ENCODE data around the gene CUTA.

CUTA gene

DNA sequence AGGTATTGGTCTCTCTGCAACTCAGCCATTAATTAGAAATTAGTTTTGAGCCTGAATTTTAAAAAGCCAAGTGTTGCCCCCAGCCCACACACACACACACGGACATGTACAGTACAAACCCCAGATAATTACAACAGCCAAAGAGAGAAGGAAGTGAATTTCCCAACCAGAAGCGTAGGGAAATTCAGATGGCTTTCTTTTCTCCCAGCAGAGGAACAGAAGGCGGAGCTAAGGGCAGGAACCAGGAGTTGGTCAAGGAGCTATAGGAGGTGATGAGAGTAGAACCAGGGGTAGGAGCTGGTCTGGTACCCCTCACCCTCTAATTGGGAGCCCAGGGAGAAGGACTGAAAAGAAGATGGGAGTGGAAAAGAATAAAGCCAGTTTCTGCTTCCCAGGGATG, 32.5 kb upstream of the CUTA start:
- H3K9ac ChIP-seq (ENCODE audit: low read depth, low read length) = no peak overlapping the region

DNA sequence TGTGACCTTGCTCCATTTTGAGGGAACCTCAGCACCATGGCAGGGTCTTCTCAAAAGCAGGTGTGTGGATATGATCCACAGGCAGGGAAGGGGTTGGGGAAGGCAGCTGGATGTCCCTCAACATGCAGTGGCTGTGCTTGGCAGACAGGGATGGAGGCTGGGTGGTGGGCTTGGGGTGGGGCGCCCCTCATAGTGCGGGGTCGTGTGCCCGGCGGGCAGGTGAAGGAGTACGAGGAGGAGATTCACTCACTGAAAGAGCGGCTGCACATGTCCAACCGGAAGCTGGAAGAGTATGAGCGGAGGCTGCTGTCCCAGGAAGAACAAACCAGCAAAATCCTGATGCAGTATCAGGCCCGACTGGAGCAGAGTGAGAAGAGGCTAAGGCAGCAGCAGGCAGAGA, 28.4 kb upstream of the CUTA start:
- no peaks in the 10 kb centered on the region for H3K9me3 ChIP-seq (ENCODE audit: control insufficient read depth, insufficient read depth, low read length)
- no peak overlapping the region for H3K4me3 ChIP-seq (ENCODE audit: low read depth, low read length)
- no peak overlapping the region for H3K9ac ChIP-seq (ENCODE audit: low read depth, low read length)
- no peaks in the 10 kb centered on the region for H3K27me3 ChIP-seq (ENCODE audit: control insufficient read depth, insufficient read depth, low read length)
- no peaks in the 10 kb centered on the region for H3K4me1 ChIP-seq (ENCODE audit: control insufficient read depth, insufficient read depth, low read length)
- peaks cover 83% of the 10 kb centered on the region for H3K36me3 ChIP-seq (ENCODE audit: control insufficient read depth, insufficient read depth, low read length)

More for the DNA sequence above, 32.5 kb upstream of the CUTA start:
- no peak overlapping the region for H3K4me3 ChIP-seq (ENCODE audit: low read depth, low read length)
- H3K27me3 ChIP-seq (ENCODE audit: control insufficient read depth, insufficient read depth, low read length) = no peaks in the 10 kb centered on the region
- peaks cover 2% of the 10 kb centered on the region for H3K4me1 ChIP-seq (ENCODE audit: control insufficient read depth, insufficient read depth, low read length)
- peaks cover 49% of the 10 kb centered on the region for H3K36me3 ChIP-seq (ENCODE audit: control insufficient read depth, insufficient read depth, low read length)
- H3K9me3 ChIP-seq (ENCODE audit: control insufficient read depth, insufficient read depth, low read length) = no peaks in the 10 kb centered on the region

DNA sequence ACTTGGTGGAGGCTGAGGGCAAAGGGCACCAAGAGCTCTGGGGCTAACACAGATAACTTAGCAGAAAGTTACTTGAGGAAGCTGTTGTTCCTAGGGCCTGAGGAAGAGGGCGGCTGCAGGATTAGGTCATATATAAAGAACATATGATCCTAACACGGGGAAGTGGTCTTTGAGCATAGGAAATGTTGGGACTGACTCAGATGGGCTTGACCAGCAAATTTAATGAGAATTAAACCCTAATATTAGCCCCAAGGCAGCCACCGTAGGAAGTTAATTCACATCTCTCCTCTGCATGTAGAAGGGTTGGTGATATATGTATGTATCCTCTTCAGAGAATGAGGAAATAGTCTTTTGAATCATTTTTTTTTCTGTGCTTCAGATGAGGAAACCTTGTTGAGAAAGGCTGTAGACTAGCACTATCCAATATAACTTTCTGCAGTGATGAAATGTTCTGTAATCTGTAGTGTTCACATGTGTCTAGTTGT, 27.3 kb upstream of the CUTA start:
- H3K4me1 ChIP-seq (ENCODE audit: control insufficient read depth, insufficient read depth, low read length) = no peaks in the 10 kb centered on the region
- no peak overlapping the region for H3K4me3 ChIP-seq (ENCODE audit: low read depth, low read length)
- no peaks in the 10 kb centered on the region for H3K9me3 ChIP-seq (ENCODE audit: control insufficient read depth, insufficient read depth, low read length)
- peaks cover 89% of the 10 kb centered on the region for H3K36me3 ChIP-seq (ENCODE audit: control insufficient read depth, insufficient read depth, low read length)
- H3K9ac ChIP-seq (ENCODE audit: low read depth, low read length) = no peak overlapping the region
- H3K27me3 ChIP-seq (ENCODE audit: control insufficient read depth, insufficient read depth, low read length) = no peaks in the 10 kb centered on the region

DNA sequence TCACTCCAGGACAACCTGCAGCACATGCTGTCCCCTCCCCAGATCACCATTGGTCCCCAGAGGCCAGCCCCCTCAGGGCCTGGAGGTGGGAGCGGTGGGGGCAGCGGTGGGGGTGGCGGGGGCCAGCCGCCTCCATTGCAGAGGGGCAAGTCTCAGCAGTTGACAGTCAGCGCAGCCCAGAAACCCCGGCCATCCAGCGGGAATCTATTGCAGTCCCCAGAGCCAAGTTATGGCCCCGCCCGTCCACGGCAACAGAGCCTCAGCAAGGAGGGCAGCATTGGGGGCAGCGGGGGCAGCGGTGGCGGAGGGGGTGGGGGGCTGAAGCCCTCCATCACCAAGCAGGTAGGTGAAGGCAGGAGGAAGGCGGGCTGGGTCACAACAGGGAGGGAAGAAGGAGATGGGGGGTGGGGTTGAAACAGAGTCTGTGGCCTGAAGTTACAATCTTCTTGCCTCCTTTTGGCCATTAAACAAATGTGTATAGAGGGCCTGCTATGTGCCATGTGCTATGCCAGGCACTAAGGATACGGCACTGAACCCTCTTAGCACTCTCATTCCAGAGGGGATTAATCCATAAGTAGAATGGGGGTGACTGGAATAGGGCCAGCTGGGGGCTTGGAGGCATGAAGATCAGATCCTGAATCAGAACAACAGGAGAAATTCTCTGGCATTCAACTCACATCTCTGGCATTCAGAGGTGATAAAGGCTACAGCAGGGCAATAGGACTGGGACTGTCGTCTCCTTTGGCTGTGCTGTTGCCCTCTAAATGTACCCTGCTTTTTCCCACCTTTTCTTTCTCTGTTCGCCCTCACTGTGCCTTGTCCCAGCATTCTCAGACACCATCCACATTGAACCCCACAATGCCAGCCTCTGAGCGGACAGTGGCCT, 26.0 kb upstream of the CUTA start:
- H3K4me1 ChIP-seq (ENCODE audit: control insufficient read depth, insufficient read depth, low read length) = no peaks in the 10 kb centered on the region
- H3K27me3 ChIP-seq (ENCODE audit: control insufficient read depth, insufficient read depth, low read length) = no peaks in the 10 kb centered on the region
- H3K9me3 ChIP-seq (ENCODE audit: control insufficient read depth, insufficient read depth, low read length) = no peaks in the 10 kb centered on the region
- H3K36me3 ChIP-seq (ENCODE audit: control insufficient read depth, insufficient read depth, low read length) = peaks cover 89% of the 10 kb centered on the region
- no peak overlapping the region for H3K4me3 ChIP-seq (ENCODE audit: low read depth, low read length)
- no peak overlapping the region for H3K9ac ChIP-seq (ENCODE audit: low read depth, low read length)

DNA sequence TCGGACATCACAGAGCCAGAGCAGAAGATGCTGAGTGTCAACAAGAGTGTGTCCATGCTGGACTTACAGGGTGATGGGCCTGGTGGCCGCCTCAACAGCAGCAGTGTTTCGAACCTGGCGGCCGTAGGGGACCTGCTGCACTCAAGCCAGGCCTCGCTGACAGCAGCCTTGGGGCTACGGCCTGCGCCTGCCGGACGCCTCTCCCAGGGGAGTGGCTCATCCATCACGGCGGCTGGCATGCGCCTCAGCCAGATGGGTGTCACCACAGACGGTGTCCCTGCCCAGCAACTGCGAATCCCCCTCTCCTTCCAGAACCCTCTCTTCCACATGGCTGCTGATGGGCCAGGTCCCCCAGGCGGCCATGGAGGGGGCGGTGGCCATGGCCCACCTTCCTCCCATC, 25.1 kb upstream of the CUTA start:
- Histone ChIP-seq H3K36me3 (ENCODE audit: control insufficient read depth, insufficient read depth, low read length) (peaks cover 90% of the 10 kb centered on the region), H3K9me3 (ENCODE audit: control insufficient read depth, insufficient read depth, low read length) (no peaks in the 10 kb centered on the region), H3K4me1 (ENCODE audit: control insufficient read depth, insufficient read depth, low read length) (no peaks in the 10 kb centered on the region), H3K27me3 (ENCODE audit: control insufficient read depth, insufficient read depth, low read length) (no peaks in the 10 kb centered on the region), H3K4me3 (ENCODE audit: low read depth, low read length) (no peak overlapping the region), H3K9ac (ENCODE audit: low read depth, low read length) (no peak overlapping the region)

DNA sequence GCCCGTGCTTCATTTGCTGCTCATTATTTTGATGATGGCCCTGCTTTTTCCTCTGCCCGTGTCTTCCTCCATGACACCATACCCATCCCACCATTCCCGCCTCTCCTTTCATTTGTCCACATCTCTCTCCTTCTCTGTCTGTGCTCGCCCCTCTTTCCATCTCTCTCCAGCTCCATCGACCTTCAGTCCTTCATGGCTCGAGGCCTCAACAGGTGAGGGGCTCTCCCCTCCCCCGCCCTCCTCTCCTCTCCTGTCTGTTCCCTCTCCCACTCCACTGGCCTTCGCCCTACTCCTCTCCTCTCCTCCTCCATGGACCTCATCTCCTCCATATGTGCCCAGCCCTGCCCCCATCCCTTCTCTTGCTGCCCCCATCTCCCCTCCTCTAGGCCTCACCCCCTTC, 24.4 kb upstream of the CUTA start:
- Histone ChIP-seq H3K9me3 (ENCODE audit: control insufficient read depth, insufficient read depth, low read length) (no peaks in the 10 kb centered on the region), H3K9ac (ENCODE audit: low read depth, low read length) (no peak overlapping the region), H3K36me3 (ENCODE audit: control insufficient read depth, insufficient read depth, low read length) (peaks cover 90% of the 10 kb centered on the region), H3K4me1 (ENCODE audit: control insufficient read depth, insufficient read depth, low read length) (no peaks in the 10 kb centered on the region), H3K27me3 (ENCODE audit: control insufficient read depth, insufficient read depth, low read length) (no peaks in the 10 kb centered on the region), H3K4me3 (ENCODE audit: low read depth, low read length) (no peak overlapping the region)

DNA sequence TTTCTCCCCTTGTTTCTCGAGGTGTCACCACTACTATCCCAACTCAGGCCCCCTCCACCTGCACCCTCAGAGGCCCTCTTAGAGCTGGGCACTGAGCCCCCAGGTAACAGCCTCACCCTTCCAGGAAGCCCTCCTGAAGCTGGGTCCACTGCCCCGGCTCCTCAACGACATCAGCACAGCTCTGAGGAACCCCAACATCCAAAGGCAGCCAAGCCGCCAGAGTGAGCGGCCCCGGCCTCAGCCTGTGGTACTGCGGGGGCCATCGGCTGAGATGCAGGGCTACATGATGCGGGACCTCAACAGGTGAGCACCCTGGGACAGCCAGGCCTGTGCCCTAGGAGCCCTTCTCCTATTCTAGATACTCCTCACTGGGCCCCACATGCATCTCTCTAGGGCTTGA, 23.6 kb upstream of the CUTA start:
- Histone ChIP-seq H3K4me3 (ENCODE audit: low read depth, low read length) (no peak overlapping the region), H3K36me3 (ENCODE audit: control insufficient read depth, insufficient read depth, low read length) (peaks cover 90% of the 10 kb centered on the region), H3K9ac (ENCODE audit: low read depth, low read length) (no peak overlapping the region), H3K9me3 (ENCODE audit: control insufficient read depth, insufficient read depth, low read length) (no peaks in the 10 kb centered on the region), H3K4me1 (ENCODE audit: control insufficient read depth, insufficient read depth, low read length) (no peaks in the 10 kb centered on the region), H3K27me3 (ENCODE audit: control insufficient read depth, insufficient read depth, low read length) (no peaks in the 10 kb centered on the region)

DNA sequence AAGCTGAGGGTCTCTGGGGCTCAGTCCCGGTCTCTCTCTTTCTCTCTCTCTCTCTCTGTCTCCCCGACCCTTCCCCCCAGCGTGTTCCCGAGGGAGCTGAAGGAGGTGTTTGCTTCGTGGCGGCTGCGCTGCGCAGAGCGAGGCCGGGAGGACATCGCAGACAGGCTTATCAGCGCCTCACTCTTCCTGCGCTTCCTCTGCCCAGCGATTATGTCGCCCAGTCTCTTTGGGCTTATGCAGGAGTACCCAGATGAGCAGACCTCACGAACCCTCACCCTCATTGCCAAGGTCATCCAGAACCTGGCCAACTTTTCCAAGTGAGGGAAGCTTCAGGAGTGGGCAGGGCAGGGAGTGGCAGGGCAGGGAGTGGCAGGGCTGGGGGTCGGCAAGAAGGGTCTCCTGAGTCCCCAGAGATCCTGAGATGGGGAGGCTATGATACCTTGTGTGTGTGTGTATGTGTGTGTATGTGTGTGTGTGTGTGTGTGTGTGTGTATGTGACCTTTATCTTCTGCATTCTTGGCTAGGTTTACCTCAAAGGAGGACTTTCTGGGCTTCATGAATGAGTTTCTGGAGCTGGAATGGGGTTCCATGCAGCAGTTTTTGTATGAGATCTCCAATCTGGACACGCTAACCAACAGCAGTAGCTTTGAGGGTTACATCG, 22.9 kb upstream of the CUTA start:
- H3K9ac ChIP-seq (ENCODE audit: low read depth, low read length) = no peak overlapping the region
- peaks cover 88% of the 10 kb centered on the region for H3K36me3 ChIP-seq (ENCODE audit: control insufficient read depth, insufficient read depth, low read length)
- no peaks in the 10 kb centered on the region for H3K27me3 ChIP-seq (ENCODE audit: control insufficient read depth, insufficient read depth, low read length)
- no peaks in the 10 kb centered on the region for H3K9me3 ChIP-seq (ENCODE audit: control insufficient read depth, insufficient read depth, low read length)
- H3K4me1 ChIP-seq (ENCODE audit: control insufficient read depth, insufficient read depth, low read length) = no peaks in the 10 kb centered on the region
- no peak overlapping the region for H3K4me3 ChIP-seq (ENCODE audit: low read depth, low read length)

DNA sequence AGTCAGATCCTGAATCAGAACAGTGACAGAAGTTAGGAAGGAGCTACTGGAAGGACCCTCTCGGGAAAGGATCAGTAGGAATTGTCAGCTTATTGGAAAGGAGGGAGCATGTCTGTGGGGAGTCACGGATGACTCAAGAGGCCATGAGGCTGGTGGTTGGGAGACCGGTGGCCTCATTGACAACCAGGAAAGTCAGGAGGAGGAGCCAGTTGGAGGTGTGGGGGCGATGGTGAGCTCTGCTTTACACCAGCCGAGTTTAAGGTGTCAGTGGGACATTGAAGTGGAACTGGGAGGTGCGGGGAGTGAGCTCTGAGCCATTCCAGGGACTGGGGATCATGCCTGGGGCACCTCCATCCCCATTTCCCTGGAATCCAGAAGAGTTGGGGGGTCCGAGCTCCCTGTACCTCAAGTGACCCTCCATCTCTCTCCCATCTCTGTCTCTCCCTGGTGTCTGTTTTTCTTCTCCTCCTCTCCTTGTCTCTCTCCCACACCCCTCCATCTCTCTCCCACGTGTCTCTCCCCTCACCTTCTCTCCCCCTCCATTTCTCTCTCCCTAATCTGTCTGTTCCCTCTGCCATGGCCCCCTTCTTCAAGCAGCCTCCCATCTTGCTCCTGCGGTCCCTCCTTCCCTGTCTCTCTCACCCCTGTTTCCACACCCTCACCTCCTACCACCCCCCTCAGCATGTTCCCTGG, 22.2 kb upstream of the CUTA start:
- peaks cover 89% of the 10 kb centered on the region for H3K36me3 ChIP-seq (ENCODE audit: control insufficient read depth, insufficient read depth, low read length)
- no peak overlapping the region for H3K4me3 ChIP-seq (ENCODE audit: low read depth, low read length)
- H3K27me3 ChIP-seq (ENCODE audit: control insufficient read depth, insufficient read depth, low read length) = no peaks in the 10 kb centered on the region
- H3K9ac ChIP-seq (ENCODE audit: low read depth, low read length) = no peak overlapping the region
- H3K9me3 ChIP-seq (ENCODE audit: control insufficient read depth, insufficient read depth, low read length) = no peaks in the 10 kb centered on the region
- H3K4me1 ChIP-seq (ENCODE audit: control insufficient read depth, insufficient read depth, low read length) = no peaks in the 10 kb centered on the region

DNA sequence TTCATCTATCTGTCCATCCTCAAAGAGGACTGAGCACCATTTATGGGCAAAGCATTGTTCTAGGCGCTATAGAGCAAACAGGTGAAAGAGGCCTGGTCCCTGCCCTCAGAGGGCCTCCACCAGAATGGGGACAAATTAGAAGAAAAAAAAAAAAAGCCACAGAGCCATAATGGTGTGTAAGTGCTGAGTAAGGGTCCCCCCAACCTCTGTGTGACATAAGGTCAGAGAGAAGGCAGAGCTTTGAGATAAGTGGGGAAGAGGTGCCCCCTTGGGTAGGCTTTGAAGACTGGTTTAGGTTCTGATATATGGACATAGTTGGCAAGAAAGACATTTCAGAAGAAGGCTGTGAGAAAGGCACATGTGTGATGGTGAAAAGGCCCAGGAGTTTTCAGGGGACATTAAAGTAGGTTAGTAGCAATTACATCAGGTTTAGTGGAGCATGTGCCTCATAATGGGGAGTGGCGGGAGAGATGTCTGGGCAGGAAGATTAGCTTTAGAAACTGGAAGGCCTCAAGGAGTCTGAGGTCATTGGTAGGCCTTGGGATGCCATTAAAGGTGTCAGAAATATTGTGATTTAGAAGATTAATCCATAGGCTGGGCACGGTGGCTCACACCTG, 21.2 kb upstream of the CUTA start:
- no peak overlapping the region for H3K9ac ChIP-seq (ENCODE audit: low read depth, low read length)
- no peak overlapping the region for H3K4me3 ChIP-seq (ENCODE audit: low read depth, low read length)
- no peaks in the 10 kb centered on the region for H3K27me3 ChIP-seq (ENCODE audit: control insufficient read depth, insufficient read depth, low read length)
- H3K9me3 ChIP-seq (ENCODE audit: control insufficient read depth, insufficient read depth, low read length) = no peaks in the 10 kb centered on the region
- H3K4me1 ChIP-seq (ENCODE audit: control insufficient read depth, insufficient read depth, low read length) = peaks cover under 1% of the 10 kb centered on the region
- peaks cover 81% of the 10 kb centered on the region for H3K36me3 ChIP-seq (ENCODE audit: control insufficient read depth, insufficient read depth, low read length)

DNA sequence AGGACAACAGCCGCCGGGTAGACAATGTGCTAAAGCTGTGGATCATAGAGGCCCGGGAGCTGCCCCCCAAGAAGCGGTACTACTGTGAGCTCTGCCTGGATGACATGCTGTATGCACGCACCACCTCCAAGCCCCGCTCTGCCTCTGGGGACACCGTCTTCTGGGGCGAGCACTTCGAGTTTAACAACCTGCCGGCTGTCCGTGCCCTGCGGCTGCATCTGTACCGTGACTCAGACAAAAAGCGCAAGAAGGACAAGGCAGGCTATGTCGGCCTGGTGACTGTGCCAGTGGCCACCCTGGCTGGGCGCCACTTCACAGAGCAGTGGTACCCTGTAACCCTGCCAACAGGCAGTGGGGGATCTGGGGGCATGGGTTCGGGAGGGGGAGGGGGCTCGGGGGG, 19.8 kb upstream of the CUTA start:
- Histone ChIP-seq H3K4me3 (ENCODE audit: low read depth, low read length) (no peak overlapping the region), H3K9me3 (ENCODE audit: control insufficient read depth, insufficient read depth, low read length) (no peaks in the 10 kb centered on the region), H3K4me1 (ENCODE audit: control insufficient read depth, insufficient read depth, low read length) (peaks cover 10% of the 10 kb centered on the region), H3K27me3 (ENCODE audit: control insufficient read depth, insufficient read depth, low read length) (no peaks in the 10 kb centered on the region), H3K36me3 (ENCODE audit: control insufficient read depth, insufficient read depth, low read length) (peaks cover 70% of the 10 kb centered on the region), H3K9ac (ENCODE audit: low read depth, low read length) (no peak overlapping the region)

Data from iPS-15b (cell line).